ENCODE data around the gene ZNF777. TPM values are rescaled to one million over a fixed set of nuclear protein-coding genes. Genes with fewer than 3 reads are reported as not detected.

The ZNF777 gene
- total RNA-seq, 1 experiment from 2014 or later, result 12.0 TPM

- TF ChIP-seq IRF1 (CRISPR knock-in tag; IDR thresholded peaks at IDR 0.05) (no peak), ATF3 (CRISPR knock-in tag; conservative IDR thresholded peaks at IDR 0.05) (no peak), SOX15 (CRISPR knock-in tag; IDR thresholded peaks at IDR 0.05) (no peak), ATF2 (CRISPR knock-in tag; IDR thresholded peaks at IDR 0.05; ENCODE audit: borderline replicate concordance, low read depth) (no peak), USF1 (CRISPR knock-in tag; IDR thresholded peaks at IDR 0.05) (no peak), CREM (CRISPR knock-in tag; IDR thresholded peaks at IDR 0.05) (no peak), CREB1 (CRISPR knock-in tag; IDR thresholded peaks at IDR 0.05) (no peak), MYBL2 (CRISPR knock-in tag; IDR thresholded peaks at IDR 0.05) (no peak), STAT6 (CRISPR knock-in tag; conservative IDR thresholded peaks at IDR 0.05; ENCODE audit: low read depth) (no peak), ZNF512 (CRISPR knock-in tag; IDR thresholded peaks at IDR 0.05; ENCODE audit: borderline replicate concordance) (no peak), GRHL2 (CRISPR knock-in tag; IDR thresholded peaks at IDR 0.05; ENCODE audit: insufficient replicate concordance, severe bottlenecking) (no peak), PRDM15 (CRISPR knock-in tag; IDR thresholded peaks at IDR 0.05) (no peak)
Observed at GRCh38 chr7:149501651-149502050, 40.8 kb upstream of the ZNF777 start (continued).

GRCh38 chr7:149500910-149501309, 40.0 kb upstream of the ZNF777 start:
- Mint-ChIP-seq H3K27ac (no peak overlapping the region), H3K4me1 (peaks cover 9% of the 10 kb centered on the region), H3K4me3 (no peak overlapping the region), H3K27me3 (ENCODE audit: low read depth) (peaks cover 63% of the 10 kb centered on the region), H3K36me3 (no peaks in the 10 kb centered on the region; the same call in 1 of the 2 replicates), H3K9me3 (peaks cover 18% of the 10 kb centered on the region)
- DNase-seq (ENCODE audit: low spot score), result no peak
- CTCF ChIA-PET, result interaction anchor here (1.2 to 1.5 kb wide), 2 partner anchors 203 to 216 kb away, joined by 3 to 4 read pairs; no protein-coding TSS in a partner anchor
- ATAC-seq, result no peak
- POLR2A ChIA-PET, result no interaction called here
- TF ChIP-seq CBFB (CRISPR knock-in tag; IDR thresholded peaks at IDR 0.05; ENCODE audit: low read depth), result no peak
- no peak for TF ChIP-seq ATF2 (CRISPR knock-in tag; IDR thresholded peaks at IDR 0.05; ENCODE audit: borderline replicate concordance, low read depth)
- TF ChIP-seq USF1 (CRISPR knock-in tag; IDR thresholded peaks at IDR 0.05), result no peak
- no peak for TF ChIP-seq ESRRA (CRISPR knock-in tag; IDR thresholded peaks at IDR 0.05; ENCODE audit: borderline replicate concordance)
- TF ChIP-seq STAT6 (CRISPR knock-in tag; conservative IDR thresholded peaks at IDR 0.05; ENCODE audit: low read depth), result no peak
- no peak for TF ChIP-seq SMAD4 (CRISPR knock-in tag; IDR thresholded peaks at IDR 0.05)
- no peak for TF ChIP-seq FOXJ3 (CRISPR knock-in tag; IDR thresholded peaks at IDR 0.05; ENCODE audit: borderline replicate concordance)
- TF ChIP-seq NR1H2 (CRISPR knock-in tag; IDR thresholded peaks at IDR 0.05), result no peak
- TF ChIP-seq SP1 (CRISPR knock-in tag; conservative IDR thresholded peaks at IDR 0.05), result no peak

Measured in WTC11 (cell line).